Mammary epithelial cell (primary cell): ENCODE data around the gene KLHL25.

Experiments used
- EZH2 ChIP-seq: IDR thresholded peaks from 2 replicates; pipeline ENCODE4 v1.6.1; 2012; ENCODE audit warnings: low read length, inconsistent platforms, borderline replicate concordance
- TF ChIP-seq, protein P1 (sequence below), 2 donors: IDR thresholded peaks in 1 of 2; conservative IDR thresholded peaks in 1 of 2; 2 replicates each; pipeline ENCODE4 v1.5.1; 2011 to 2012; ENCODE audit warnings: inconsistent platforms in 2 of 2, low read length in 2 of 2, mild to moderate bottlenecking in 2 of 2, control low read depth in 1 of 2, low read depth in 1 of 2; ENCODE audit not compliant: insufficient read depth in 1 of 2; ENCODE audit errors: extremely low read depth in 1 of 2

DNA sequence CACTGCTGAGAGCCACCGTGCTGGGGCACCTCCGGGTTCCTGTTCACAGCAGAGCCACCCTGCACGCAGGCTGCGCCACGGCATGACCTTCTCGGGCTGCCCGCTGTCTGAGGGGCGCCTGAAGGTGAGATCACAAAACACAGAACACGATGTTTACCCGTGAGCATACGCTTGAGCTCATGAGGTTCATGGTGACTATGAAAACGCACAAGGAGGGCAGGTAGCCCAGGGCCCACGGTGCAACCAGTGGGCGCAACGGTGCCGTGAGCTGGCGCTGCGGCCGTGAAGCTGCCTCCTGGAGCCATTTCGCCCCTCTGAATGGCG, 36.1 kb downstream of the KLHL25 start:
- TF ChIP-seq, protein P1, sequence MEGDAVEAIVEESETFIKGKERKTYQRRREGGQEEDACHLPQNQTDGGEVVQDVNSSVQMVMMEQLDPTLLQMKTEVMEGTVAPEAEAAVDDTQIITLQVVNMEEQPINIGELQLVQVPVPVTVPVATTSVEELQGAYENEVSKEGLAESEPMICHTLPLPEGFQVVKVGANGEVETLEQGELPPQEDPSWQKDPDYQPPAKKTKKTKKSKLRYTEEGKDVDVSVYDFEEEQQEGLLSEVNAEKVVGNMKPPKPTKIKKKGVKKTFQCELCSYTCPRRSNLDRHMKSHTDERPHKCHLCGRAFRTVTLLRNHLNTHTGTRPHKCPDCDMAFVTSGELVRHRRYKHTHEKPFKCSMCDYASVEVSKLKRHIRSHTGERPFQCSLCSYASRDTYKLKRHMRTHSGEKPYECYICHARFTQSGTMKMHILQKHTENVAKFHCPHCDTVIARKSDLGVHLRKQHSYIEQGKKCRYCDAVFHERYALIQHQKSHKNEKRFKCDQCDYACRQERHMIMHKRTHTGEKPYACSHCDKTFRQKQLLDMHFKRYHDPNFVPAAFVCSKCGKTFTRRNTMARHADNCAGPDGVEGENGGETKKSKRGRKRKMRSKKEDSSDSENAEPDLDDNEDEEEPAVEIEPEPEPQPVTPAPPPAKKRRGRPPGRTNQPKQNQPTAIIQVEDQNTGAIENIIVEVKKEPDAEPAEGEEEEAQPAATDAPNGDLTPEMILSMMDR (conservative IDR thresholded peaks at IDR 0.05 in 1 of 2, IDR thresholded peaks at IDR 0.05 in 1 of 2; ENCODE audit: extremely low read depth in 1 of 2, insufficient read depth in 1 of 2, low read depth in 1 of 2, low read length in 2 of 2), result no peak
- TF ChIP-seq EZH2, result no peak
